MCF 10A (cell line): ENCODE results near the gene MTMR3. TPM values are rescaled to one million over a fixed set of nuclear protein-coding genes. Genes with fewer than 3 reads are reported as not detected.

Experiments used
- BruUV-seq: library from RNA; stranded (reverse); fragments of 400-500 nt; replicated peaks from 2 replicates; lab custom pipeline; 2021; lab: Mats Ljungman, UMichigan
- CTCF ChIA-PET: fragments of 300-600 bp; sonication (Branson Sonifier 250); formaldehyde crosslinking; extraction: SDS; loops from one replicate; lab custom pipeline; 2021; ENCODE audit warnings: antibody characterized with exemption, inconsistent platforms; lab: Yijun Ruan, JAX
- POLR2A ChIA-PET: fragments of 300-600, 350-650 bp; sonication (Branson Sonifier 250); formaldehyde crosslinking; extraction: SDS; loops from one replicate; lab custom pipeline; 2020; ENCODE audit warnings: antibody characterized with exemption, inconsistent platforms; lab: Yijun Ruan, JAX
- DNase-seq: peaks from one replicate; pipeline ENCODE4 v3.0.0-alpha.2; 2018; ENCODE audit not compliant: unreplicated experiment
- H3K27ac Mint-ChIP-seq: one replicate; pipeline ENCODE4 v1.8.0; 2022; ENCODE audit warnings: mild to moderate bottlenecking, low read depth, mixed read lengths; ENCODE audit not compliant: unreplicated experiment
- H3K27me3 Mint-ChIP-seq: one replicate; pipeline ENCODE4 v1.8.0; 2022; ENCODE audit warnings: mixed read lengths; ENCODE audit not compliant: insufficient read depth, unreplicated experiment
- H3K36me3 Mint-ChIP-seq: one replicate; pipeline ENCODE4 v1.8.0; 2022; ENCODE audit warnings: mild to moderate bottlenecking, moderate library complexity, mixed read lengths; ENCODE audit not compliant: insufficient read depth, unreplicated experiment
- H3K4me1 Mint-ChIP-seq: one replicate; pipeline ENCODE4 v1.8.0; 2022; ENCODE audit warnings: mixed read lengths; ENCODE audit not compliant: insufficient read depth, unreplicated experiment
- H3K4me3 Mint-ChIP-seq: one replicate; pipeline ENCODE4 v1.8.0; 2022; ENCODE audit warnings: mild to moderate bottlenecking, moderate library complexity, mixed read lengths; ENCODE audit not compliant: unreplicated experiment
- H3K9me3 Mint-ChIP-seq: one replicate; pipeline ENCODE4 v1.8.0; 2022; ENCODE audit warnings: mixed read lengths; ENCODE audit not compliant: unreplicated experiment
- intact Hi-C: fragments of 100-400 bp; cut with micrococcal nuclease; formaldehyde crosslinking; loops from 2 replicates; pipeline ENCODE4 v1.14.1; 2022
- total RNA-seq: library from RNA; stranded (reverse); gene quantifications from 2 replicates; pipeline ENCODE4 v1.2.3, GENCODE V29; 2022
- TF ChIP-seq, protein P1 (sequence below): fragments of 200-600 bp; IDR thresholded peaks from one replicate; pipeline ENCODE4 v1.8.0; 2022; ENCODE audit warnings: antibody characterized with exemption, mild to moderate bottlenecking; ENCODE audit not compliant: unreplicated experiment

MTMR3 gene
- total RNA-seq, 1 experiment from 2014 or later: 34.4 TPM

DNA sequence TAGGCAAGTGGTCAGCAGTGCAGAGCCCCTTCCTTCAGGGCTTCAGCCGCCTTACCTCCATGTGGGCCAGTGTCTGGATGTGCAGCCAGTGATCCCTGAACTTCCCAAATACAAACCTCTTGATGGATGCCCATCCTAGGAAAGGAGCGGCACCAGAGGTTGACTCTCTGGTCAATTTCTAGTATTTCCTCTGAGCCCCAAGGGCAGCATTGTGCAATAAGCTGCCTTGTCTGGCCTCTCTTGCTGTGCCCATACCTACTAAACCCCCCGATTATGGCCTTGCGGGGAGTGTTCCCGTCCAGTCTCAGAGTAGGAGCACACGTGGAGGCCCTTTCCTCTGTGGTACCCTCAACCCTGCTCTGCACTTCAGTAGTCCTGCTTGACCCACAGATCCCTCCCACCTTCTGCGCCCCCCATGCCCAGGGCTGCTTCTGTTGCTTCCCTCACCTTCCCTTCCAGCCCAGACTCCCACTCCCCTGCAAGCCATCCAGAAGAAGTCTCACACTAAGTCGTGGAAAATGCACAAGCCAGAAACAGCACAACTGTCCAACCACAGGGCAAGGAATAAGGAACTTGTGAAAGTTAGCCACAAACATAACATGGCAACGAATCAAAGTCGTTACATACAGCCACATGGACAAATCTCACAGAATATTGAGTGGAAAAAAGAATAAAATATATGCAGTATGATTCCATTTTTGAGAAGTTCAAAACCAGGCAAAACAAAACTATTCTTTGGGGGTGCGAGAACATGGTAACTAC lies 157.7 kb downstream of the MTMR3 start:
- no peak for DNase-seq
- no peaks in the 10 kb centered on the region for H3K9me3 Mint-ChIP-seq
- H3K4me3 Mint-ChIP-seq: no peak overlapping the region
- no peaks in the 10 kb centered on the region for H3K36me3 Mint-ChIP-seq
- no peak overlapping the region for H3K27ac Mint-ChIP-seq
- no peaks in the 10 kb centered on the region for H3K27me3 Mint-ChIP-seq
- POLR2A ChIA-PET: no interaction called here
- intact Hi-C loops: no loop called here
- CTCF ChIA-PET: no interaction called here
- H3K4me1 Mint-ChIP-seq: peaks cover 27% of the 10 kb centered on the region
- TF ChIP-seq, protein P1, sequence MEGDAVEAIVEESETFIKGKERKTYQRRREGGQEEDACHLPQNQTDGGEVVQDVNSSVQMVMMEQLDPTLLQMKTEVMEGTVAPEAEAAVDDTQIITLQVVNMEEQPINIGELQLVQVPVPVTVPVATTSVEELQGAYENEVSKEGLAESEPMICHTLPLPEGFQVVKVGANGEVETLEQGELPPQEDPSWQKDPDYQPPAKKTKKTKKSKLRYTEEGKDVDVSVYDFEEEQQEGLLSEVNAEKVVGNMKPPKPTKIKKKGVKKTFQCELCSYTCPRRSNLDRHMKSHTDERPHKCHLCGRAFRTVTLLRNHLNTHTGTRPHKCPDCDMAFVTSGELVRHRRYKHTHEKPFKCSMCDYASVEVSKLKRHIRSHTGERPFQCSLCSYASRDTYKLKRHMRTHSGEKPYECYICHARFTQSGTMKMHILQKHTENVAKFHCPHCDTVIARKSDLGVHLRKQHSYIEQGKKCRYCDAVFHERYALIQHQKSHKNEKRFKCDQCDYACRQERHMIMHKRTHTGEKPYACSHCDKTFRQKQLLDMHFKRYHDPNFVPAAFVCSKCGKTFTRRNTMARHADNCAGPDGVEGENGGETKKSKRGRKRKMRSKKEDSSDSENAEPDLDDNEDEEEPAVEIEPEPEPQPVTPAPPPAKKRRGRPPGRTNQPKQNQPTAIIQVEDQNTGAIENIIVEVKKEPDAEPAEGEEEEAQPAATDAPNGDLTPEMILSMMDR: no peak
- no TSS peak for BruUV-seq

DNA sequence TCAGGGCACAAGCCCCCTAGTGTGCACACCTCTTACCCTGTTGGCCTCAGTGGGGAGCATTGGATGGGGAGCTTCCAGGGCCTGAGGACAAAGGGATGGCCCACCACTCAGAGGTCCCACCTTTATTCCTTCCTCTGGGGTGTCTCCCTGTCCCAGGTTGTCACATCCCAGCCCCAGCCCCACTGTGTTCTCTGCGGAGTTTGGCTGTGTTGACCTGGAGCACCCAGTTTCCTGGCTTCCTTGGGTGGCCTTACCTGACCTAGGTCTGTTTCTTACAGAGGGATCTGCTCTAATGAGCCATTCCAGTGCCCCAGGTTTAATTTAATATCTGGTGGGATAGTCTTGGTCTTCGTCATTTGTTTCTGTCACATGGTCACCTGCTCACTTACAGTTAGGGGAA lies 158.5 kb downstream of the MTMR3 start:
- ChIA-PET CTCF (interaction anchor here (0.8 kb wide), 1 partner anchor 36 kb away, joined by 3 read pairs; no protein-coding TSS in a partner anchor), POLR2A (no interaction called here)
- no TSS peak for BruUV-seq
- Mint-ChIP-seq H3K9me3 (no peaks in the 10 kb centered on the region), H3K27ac (no peak overlapping the region), H3K27me3 (no peaks in the 10 kb centered on the region), H3K36me3 (no peaks in the 10 kb centered on the region), H3K4me1 (peaks cover 27% of the 10 kb centered on the region), H3K4me3 (no peak overlapping the region)
- intact Hi-C loops: no loop called here
- TF ChIP-seq, protein P1: no peak
- no peak for DNase-seq

DNA sequence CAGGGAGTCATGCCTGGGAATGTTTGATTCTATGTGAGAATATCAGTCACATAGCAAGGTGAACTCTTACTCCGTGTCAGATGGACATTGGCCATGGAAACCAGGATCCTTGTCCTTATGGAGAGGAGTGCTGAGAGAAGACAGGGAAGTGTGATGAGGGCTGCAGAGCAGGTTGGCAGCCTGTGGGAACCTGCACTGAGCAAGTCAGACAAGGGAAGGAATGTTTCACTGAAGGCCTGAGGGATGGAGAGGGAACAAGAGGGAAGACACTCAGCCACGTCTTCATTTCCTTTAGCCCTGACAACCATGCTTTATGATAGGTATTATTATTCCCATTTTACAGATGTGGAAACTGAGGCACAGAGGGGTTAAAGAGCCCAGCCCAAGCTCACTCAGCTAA lies 158.9 kb downstream of the MTMR3 start:
- no peaks in the 10 kb centered on the region for H3K9me3 Mint-ChIP-seq
- ChIA-PET CTCF (interaction anchor here (0.8 kb wide), 1 partner anchor 36 kb away, joined by 3 read pairs; no protein-coding TSS in a partner anchor), POLR2A (no interaction called here)
- no peak overlapping the region for H3K27ac Mint-ChIP-seq
- TF ChIP-seq, protein P1: no peak
- peaks cover 27% of the 10 kb centered on the region for H3K4me1 Mint-ChIP-seq
- intact Hi-C loops: no loop called here
- no TSS peak for BruUV-seq
- H3K27me3 Mint-ChIP-seq: no peaks in the 10 kb centered on the region
- no peak for DNase-seq
- H3K36me3 Mint-ChIP-seq: no peaks in the 10 kb centered on the region
- no peak overlapping the region for H3K4me3 Mint-ChIP-seq

DNA sequence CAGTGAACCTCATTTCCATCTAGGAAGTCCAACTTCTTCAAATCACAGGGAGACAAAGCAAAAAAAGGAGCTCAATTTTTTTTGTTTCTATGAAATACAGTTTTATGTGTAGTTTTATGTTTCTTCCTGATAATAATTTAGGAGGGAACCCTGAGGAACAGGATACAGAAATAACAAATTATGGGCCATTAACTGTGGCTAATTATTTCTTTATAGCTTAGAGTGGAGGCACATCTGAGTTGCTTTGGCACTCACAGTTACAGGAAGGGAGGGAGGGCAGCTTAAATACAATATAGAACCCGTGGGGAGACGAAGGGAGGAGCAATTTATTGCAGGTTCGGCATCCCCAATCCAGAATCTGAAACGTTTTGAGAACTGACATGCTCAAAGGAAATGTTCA lies 160.2 kb downstream of the MTMR3 start:
- Mint-ChIP-seq H3K9me3 (no peaks in the 10 kb centered on the region), H3K4me1 (peaks cover 21% of the 10 kb centered on the region), H3K27ac (no peak overlapping the region), H3K4me3 (no peak overlapping the region), H3K27me3 (no peaks in the 10 kb centered on the region), H3K36me3 (no peaks in the 10 kb centered on the region)
- TF ChIP-seq, protein P1: no peak
- no TSS peak for BruUV-seq
- ChIA-PET CTCF (interaction anchor here (0.7 to 0.8 kb wide), 2 partner anchors 11 to 47 kb away, joined by 3 read pairs; no protein-coding TSS in a partner anchor), POLR2A (interaction anchor here (1.3 kb wide), 1 partner anchor 46 kb away, joined by 5 read pairs; no protein-coding TSS in a partner anchor)
- no peak for DNase-seq
- intact Hi-C loops: no loop called here
